GM23338 (cell line): ENCODE data around the gene PNPLA8. TPM values are rescaled to one million over a fixed set of nuclear protein-coding genes. Genes with fewer than 3 reads are reported as not detected.

Experiments used
- ATAC-seq: fragments of 200-7000 bp; cut with Tn5 transposase; 3 replicates; pipeline ENCODE4 v1.9.1; 2020
- DNase-seq: peaks from one replicate; pipeline ENCODE4 v3.0.0-alpha.2; 2015; ENCODE audit warnings: low spot score
- H2AFZ ChIP-seq: fragments of 200-600 bp; sonication (generic); 2 replicates; pipeline ENCODE4 v1.8.0; 2016; ENCODE audit warnings: antibody characterized with exemption, mild to moderate bottlenecking, moderate library complexity
- H3F3A ChIP-seq: fragments of 200-600 bp; sonication (generic); replicated peaks from 2 replicates; pipeline ENCODE4 v1.8.0; 2017; ENCODE audit warnings: antibody characterized with exemption, mixed run types, low read depth
- H3K27ac ChIP-seq: fragments of 200-600 bp; sonication (generic); 2 replicates; pipeline ENCODE4 v1.6.1; 2016; ENCODE audit warnings: low read depth
- H3K27me3 ChIP-seq: fragments of 200-600 bp; sonication (generic); 2 replicates; pipeline ENCODE4 v1.8.0; 2016; ENCODE audit warnings: mild to moderate bottlenecking, mixed run types, moderate library complexity; ENCODE audit not compliant: insufficient read depth
- H3K36me3 ChIP-seq: fragments of 200-600 bp; sonication (generic); 2 replicates; pipeline ENCODE4 v1.8.0; 2016; ENCODE audit warnings: mild to moderate bottlenecking; ENCODE audit not compliant: insufficient read depth
- H3K4me1 ChIP-seq: fragments of 200-600 bp; sonication (generic); 2 replicates; pipeline ENCODE4 v1.8.0; 2016; ENCODE audit warnings: mild to moderate bottlenecking, moderate library complexity; ENCODE audit not compliant: insufficient read depth
- H3K4me2 ChIP-seq: fragments of 200-600 bp; sonication (generic); 2 replicates; pipeline ENCODE4 v1.7.1; 2017; ENCODE audit warnings: mixed run types
- H3K4me3 ChIP-seq: fragments of 200-600 bp; sonication (generic); 2 replicates; pipeline ENCODE4 v1.6.1; 2016; ENCODE audit warnings: mixed run types
- H3K79me2 ChIP-seq: fragments of 200-600 bp; sonication (generic); replicated peaks from 2 replicates; pipeline ENCODE4 v1.8.0; 2017; ENCODE audit warnings: mild to moderate bottlenecking; ENCODE audit not compliant: insufficient read depth
- H3K9me2 ChIP-seq: fragments of 200-600 bp; sonication (generic); 2 replicates; pipeline ENCODE4 v1.8.0; 2017; ENCODE audit not compliant: insufficient read depth
- H4K20me1 ChIP-seq: fragments of 200-600 bp; sonication (generic); replicated peaks from 2 replicates; pipeline ENCODE4 v1.8.0; 2017; ENCODE audit warnings: mild to moderate bottlenecking; ENCODE audit not compliant: insufficient read depth
- H3K27ac Mint-ChIP-seq: 2 replicates; pipeline ENCODE4 v1.8.0; 2020; ENCODE audit warnings: inconsistent platforms, mild to moderate bottlenecking, moderate library complexity, mixed read lengths
- H3K27me3 Mint-ChIP-seq: 3 replicates; pipeline ENCODE4 v1.8.0; 2022; ENCODE audit warnings: low read depth, mild to moderate bottlenecking, moderate library complexity, mixed read lengths, inconsistent platforms; ENCODE audit not compliant: insufficient read depth, poor library complexity
- H3K36me3 Mint-ChIP-seq: 3 replicates; pipeline ENCODE4 v1.8.0; 2021; ENCODE audit warnings: low read depth, mild to moderate bottlenecking, inconsistent platforms, moderate library complexity, mixed read lengths
- H3K4me1 Mint-ChIP-seq: 3 replicates; pipeline ENCODE4 v1.8.0; 2020; ENCODE audit warnings: mild to moderate bottlenecking, inconsistent platforms, mixed read lengths
- H3K4me3 Mint-ChIP-seq: 3 replicates; pipeline ENCODE4 v1.8.0; 2021; ENCODE audit warnings: moderate library complexity, mild to moderate bottlenecking, inconsistent platforms, mixed read lengths
- H3K9me3 Mint-ChIP-seq: 3 replicates; pipeline ENCODE4 v1.8.0; 2020; ENCODE audit warnings: moderate library complexity, mild to moderate bottlenecking, inconsistent platforms, mixed read lengths
- ETS1 ChIP-seq: IDR thresholded peaks from 2 replicates; pipeline ENCODE4 v1.6.1; 2016; ENCODE audit warnings: antibody characterized with exemption
- EZH2phosphoT487 ChIP-seq: fragments of 200-600 bp; sonication (generic); IDR thresholded peaks from one replicate; pipeline ENCODE4 v1.8.1; 2018; ENCODE audit warnings: antibody characterized with exemption; ENCODE audit not compliant: unreplicated experiment
- POLR2AphosphoS5 ChIP-seq: IDR thresholded peaks from 2 replicates; pipeline ENCODE4 v1.6.1; 2016; ENCODE audit warnings: antibody characterized with exemption, low read depth
- STAT1 ChIP-seq: IDR thresholded peaks from one replicate; pipeline ENCODE4 v1.6.1; 2016; ENCODE audit warnings: antibody characterized with exemption; ENCODE audit not compliant: unreplicated experiment
- ZNF331 ChIP-seq: fragments of 250-450 bp; sonication (Bioruptor Pico); IDR thresholded peaks from 2 replicates; pipeline ENCODE4 v1.5.0; 2020; ENCODE audit warnings: low read depth, mild to moderate bottlenecking, moderate library complexity
- ZNF462 ChIP-seq: fragments of 250-450 bp; sonication (Bioruptor Pico); IDR thresholded peaks from 2 replicates; pipeline ENCODE4 v1.5.0; 2020; ENCODE audit warnings: mild to moderate bottlenecking, moderate library complexity
- polyA plus RNA-seq: library from polyadenylated mRNA; unstranded; fragments of >200 nt; fragmentation: Nextera tagmentation; extraction: Ambion mirVana; gene quantifications from 2 replicates; pipeline ENCODE4 v1.2.1, GENCODE V29; 2016
- total RNA-seq: library from RNA; depleted of rRNA; stranded (reverse); fragments of >200 nt; shearing (Covaris generic); gene quantifications from 2 replicates; pipeline ENCODE4 v1.2.3, GENCODE V29; 2014

The PNPLA8 gene
- total and polyA plus RNA-seq, 2 experiments from 2014 or later, result 12.5 to 13.6 TPM

GRCh38 chr7:108480311-108480710 is 45.6 kb downstream of the PNPLA8 start:
- no peaks in the 10 kb centered on the region for H3K36me3 Mint-ChIP-seq
- H3K36me3 ChIP-seq, result no peaks in the 10 kb centered on the region
- no peak overlapping the region for H3K4me3 Mint-ChIP-seq
- no peak overlapping the region for H3K4me2 ChIP-seq
- ATAC-seq (no peak), DNase-seq (no peak)
- H3K4me3 ChIP-seq, result no peak overlapping the region
- no peak overlapping the region for H3K27ac Mint-ChIP-seq
- TF ChIP-seq ZNF462 (CRISPR knock-in tag) (no peak), STAT1 (no peak)
- no peaks in the 10 kb centered on the region for H3K27me3 ChIP-seq
- H3K4me1 ChIP-seq, result no peaks in the 10 kb centered on the region
- no peaks in the 10 kb centered on the region for H3F3A ChIP-seq
- H3K4me1 Mint-ChIP-seq, result peaks cover 4% of the 10 kb centered on the region; the same call in 2 of the 3 replicates
- no peak overlapping the region for H2AFZ ChIP-seq
- no peaks in the 10 kb centered on the region for H3K9me2 ChIP-seq
- H3K27me3 Mint-ChIP-seq, result no peaks in the 10 kb centered on the region
- no peaks in the 10 kb centered on the region for H4K20me1 ChIP-seq
- no peaks in the 10 kb centered on the region for H3K79me2 ChIP-seq
- no peak overlapping the region for H3K27ac ChIP-seq
- no peaks in the 10 kb centered on the region for H3K9me3 Mint-ChIP-seq

- Mint-ChIP-seq H3K27ac (no peak overlapping the region), H3K4me3 (no peak overlapping the region)
- no peak for ATAC-seq
- TF ChIP-seq EZH2phosphoT487, result no peak
- TF ChIP-seq ZNF331 (CRISPR knock-in tag), result no peak
- TF ChIP-seq ETS1, result no peak
- TF ChIP-seq POLR2AphosphoS5, result no peak
- no peak for TF ChIP-seq ZNF462 (CRISPR knock-in tag)
These were observed 46.2 kb downstream of the PNPLA8 start for GRCh38 chr7:108479751-108480150.

More at GRCh38 chr7:108479751-108480150, 46.2 kb downstream of the PNPLA8 start:
- no peaks in the 10 kb centered on the region for H3K9me2 ChIP-seq
- Mint-ChIP-seq H3K36me3 (no peaks in the 10 kb centered on the region), H3K9me3 (no peaks in the 10 kb centered on the region), H3K27me3 (peaks cover 2% of the 10 kb centered on the region), H3K4me1 (peaks cover 4% of the 10 kb centered on the region; the same call in 2 of the 3 replicates)
- no peak overlapping the region for H2AFZ ChIP-seq
- H3K27ac ChIP-seq, result no peak overlapping the region
- H3K79me2 ChIP-seq, result no peaks in the 10 kb centered on the region
- H3K36me3 ChIP-seq, result no peaks in the 10 kb centered on the region
- no peak for DNase-seq
- no peaks in the 10 kb centered on the region for H3F3A ChIP-seq
- H4K20me1 ChIP-seq, result no peaks in the 10 kb centered on the region
- no peaks in the 10 kb centered on the region for H3K4me1 ChIP-seq
- H3K4me2 ChIP-seq, result no peak overlapping the region
- no peaks in the 10 kb centered on the region for H3K27me3 ChIP-seq
- H3K4me3 ChIP-seq, result no peak overlapping the region
